Chondrocyte (in vitro differentiated cells): ENCODE results near the gene KANSL3. TPM values are rescaled to one million over a fixed set of nuclear protein-coding genes. Genes with fewer than 3 reads are reported as not detected.
"Not testable (repeated sequence)": the region's sequence is repeated elsewhere in the genome, so short reads cannot be mapped to it uniquely, and the experiment has no call there.

Experiments
- DNase-seq: peaks from one replicate; pipeline ENCODE4 v3.0.0; 2021; ENCODE audit warnings: mixed read lengths, low spot score
- H3K27ac Mint-ChIP-seq: one replicate; pipeline ENCODE4 v1.8.0; 2021; ENCODE audit warnings: mild to moderate bottlenecking, moderate library complexity, mixed read lengths; ENCODE audit not compliant: unreplicated experiment
- H3K27me3 Mint-ChIP-seq: 2 replicates; pipeline ENCODE4 v1.8.0; 2021; ENCODE audit warnings: low read depth, mixed read lengths
- H3K36me3 Mint-ChIP-seq: 2 replicates; pipeline ENCODE4 v1.8.0; 2021; ENCODE audit warnings: low read depth, mixed read lengths
- H3K4me1 Mint-ChIP-seq: 2 replicates; pipeline ENCODE4 v1.8.0; 2021; ENCODE audit warnings: low read depth, mild to moderate bottlenecking, mixed read lengths
- H3K4me3 Mint-ChIP-seq: one replicate; pipeline ENCODE4 v1.8.0; 2021; ENCODE audit warnings: mild to moderate bottlenecking, moderate library complexity, mixed read lengths; ENCODE audit not compliant: unreplicated experiment
- H3K9me3 Mint-ChIP-seq: 2 replicates; pipeline ENCODE4 v1.8.0; 2021; ENCODE audit warnings: low read depth, mixed read lengths
- CTCF ChIP-seq: fragments of 200-600 bp; sonication (generic); IDR thresholded peaks from 2 replicates; pipeline ENCODE4 v1.5.0; 2021; ENCODE audit warnings: antibody characterized with exemption, mild to moderate bottlenecking, moderate library complexity
- total RNA-seq: library from RNA; stranded (reverse); gene quantifications from 3 replicates; pipeline ENCODE4 v1.2.1, GENCODE V29; 2021

The KANSL3 gene
- total RNA-seq, 1 donor from 2014 or later: 32.6 TPM

- Mint-ChIP-seq H3K4me1 (peaks cover 14% of the 10 kb centered on the region), H3K27me3 (no peaks in the 10 kb centered on the region), H3K4me3 (no peak overlapping the region), H3K27ac (no peak overlapping the region), H3K9me3 (peaks cover 2% of the 10 kb centered on the region), H3K36me3 (no peaks in the 10 kb centered on the region)
- peak; percentile 64 for DNase-seq
- TF ChIP-seq CTCF: no peak
These were observed 31.6 kb upstream of the KANSL3 start for GRCh38 chr2:96669539-96670215.

GRCh38 chr2:96668771-96669170 lies 30.7 kb upstream of the KANSL3 start:
- Mint-ChIP-seq H3K4me1 (peaks cover 18% of the 10 kb centered on the region), H3K27ac (no peak overlapping the region), H3K36me3 (peaks cover 1% of the 10 kb centered on the region), H3K4me3 (no peak overlapping the region), H3K27me3 (no peaks in the 10 kb centered on the region), H3K9me3 (peaks cover 7% of the 10 kb centered on the region)
- DNase-seq: peak; percentile 51
- no peak for TF ChIP-seq CTCF

GRCh38 chr2:96665717-96666116 lies 27.6 kb upstream of the KANSL3 start:
- H3K27ac Mint-ChIP-seq: peak overlapping the region; percentile 96

GRCh38 chr2:96665083-96665569 lies 27.0 kb upstream of the KANSL3 start:
- TF ChIP-seq CTCF: no peak
- H3K36me3 Mint-ChIP-seq: peaks cover 1% of the 10 kb centered on the region

More at GRCh38 chr2:96665717-96666116, 27.6 kb upstream of the KANSL3 start:
- H3K9me3 Mint-ChIP-seq, DNase-seq, H3K27me3 Mint-ChIP-seq, H3K36me3 Mint-ChIP-seq: not testable (repeated sequence)
- H3K4me1 Mint-ChIP-seq: peaks cover 21% of the 10 kb centered on the region
- peak overlapping the region; percentile 20 for H3K4me3 Mint-ChIP-seq

GRCh38 chr2:96664366-96664925 lies 26.3 kb upstream of the KANSL3 start:
- Mint-ChIP-seq H3K9me3 (peaks cover 7% of the 10 kb centered on the region), H3K4me3 (no peak overlapping the region), H3K36me3 (peaks cover 1% of the 10 kb centered on the region), H3K4me1 (peaks cover 21% of the 10 kb centered on the region), H3K27me3 (no peaks in the 10 kb centered on the region), H3K27ac (peak overlapping the region; percentile 96)
- no peak for DNase-seq
- no peak for TF ChIP-seq CTCF

More at GRCh38 chr2:96665083-96665569, 27.0 kb upstream of the KANSL3 start:
- no peaks in the 10 kb centered on the region for H3K27me3 Mint-ChIP-seq
- peaks cover 7% of the 10 kb centered on the region for H3K9me3 Mint-ChIP-seq
- H3K27ac Mint-ChIP-seq: peak overlapping the region; percentile 96
- peaks cover 21% of the 10 kb centered on the region for H3K4me1 Mint-ChIP-seq
- DNase-seq: no peak
- peak overlapping the region; percentile 20 for H3K4me3 Mint-ChIP-seq
